GM12873 (cell line): ENCODE results near the gene GRID1.

Experiments used
- CTCF ChIP-seq: IDR thresholded peaks from 2 replicates; pipeline ENCODE4 v1.5.1; 2012; ENCODE audit warnings: low read depth, mild to moderate bottlenecking, moderate library complexity, low read length, control low read depth; ENCODE audit not compliant: insufficient read depth; ENCODE audit errors: missing control alignments

Gene GRID1

GRCh38 chr10:85926136-85926535 is 440.5 kb downstream of the GRID1 start:
- TF ChIP-seq CTCF, result no peak

GRCh38 chr10:85925201-85925750 is 441.3 kb downstream of the GRID1 start:
- TF ChIP-seq CTCF, result no peak

GRCh38 chr10:85924382-85925102 is 442.1 kb downstream of the GRID1 start:
- no peak for TF ChIP-seq CTCF

GRCh38 chr10:85922356-85923129 is 444.1 kb downstream of the GRID1 start:
- no peak for TF ChIP-seq CTCF

- no peak for TF ChIP-seq CTCF
Measured at GRCh38 chr10:85921789-85922188, 444.8 kb downstream of the GRID1 start.

GRCh38 chr10:85920311-85920710 is 446.3 kb downstream of the GRID1 start:
- TF ChIP-seq CTCF, result no peak

- no peak for TF ChIP-seq CTCF
Measured at GRCh38 chr10:85919491-85920021, 447.0 kb downstream of the GRID1 start.
